Stimulated activated CD4-positive, alpha-beta T cell treated with anti-CD3 and anti-CD28 coated beads, Interleukin-4, amount 100 ng/mL, for 4 hours (primary cell): ENCODE results near the gene CNTNAP2.
"Not testable (repeated sequence)": the region's sequence is repeated elsewhere in the genome, so short reads cannot be mapped to it uniquely, and the experiment has no call there.

Experiments used
- DNase-seq, 2 experiments: peaks; one replicate each; pipeline ENCODE4 v3.0.0-alpha.2; 2020

CNTNAP2 gene

GRCh38 chr7:147708871-147709270 lies 1592.3 kb downstream of the CNTNAP2 start:
- no peak for DNase-seq

GRCh38 chr7:147711447-147711846 lies 1594.8 kb downstream of the CNTNAP2 start:
- DNase-seq, result no peak

DNA sequence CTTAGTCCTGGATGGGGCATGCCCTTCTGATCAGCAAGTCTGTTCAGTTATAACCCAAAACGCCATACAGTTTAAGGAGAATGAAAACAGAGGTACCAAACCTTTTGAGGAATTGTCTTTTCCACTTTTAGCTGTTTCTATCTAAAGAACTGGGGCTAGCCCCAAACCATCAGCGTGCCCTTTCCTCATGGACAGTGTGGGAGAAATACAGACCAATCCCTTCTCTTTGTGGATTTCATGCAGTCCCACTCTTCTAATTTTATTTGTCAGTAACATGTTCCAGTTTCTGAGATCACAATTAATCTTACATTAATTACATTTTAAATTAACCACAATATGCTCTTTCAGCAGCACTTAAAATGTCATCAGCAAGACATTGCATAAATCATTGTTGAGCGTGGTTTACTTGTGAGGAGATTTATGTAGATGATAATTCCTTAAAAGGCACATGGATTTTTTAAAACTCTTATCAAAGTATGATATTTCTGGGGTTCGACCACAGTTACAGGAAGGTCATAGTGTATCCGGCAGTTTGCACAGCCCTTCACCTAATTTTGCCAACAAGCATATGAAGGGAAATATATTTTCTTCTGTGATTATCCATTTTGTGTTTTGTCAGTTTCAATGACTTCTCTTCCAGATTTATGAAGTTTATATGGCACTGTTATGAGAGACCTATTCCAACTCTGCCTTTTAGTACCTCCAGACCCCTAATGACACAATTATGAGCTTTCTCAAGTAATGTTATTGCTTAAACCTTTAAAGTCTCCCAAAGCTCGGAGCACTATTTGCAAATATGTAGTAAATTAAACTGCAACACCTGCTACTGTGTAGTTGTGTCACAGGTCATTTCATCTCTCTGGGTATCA lies 1605.6 kb downstream of the CNTNAP2 start:
- no peak for DNase-seq

DNA sequence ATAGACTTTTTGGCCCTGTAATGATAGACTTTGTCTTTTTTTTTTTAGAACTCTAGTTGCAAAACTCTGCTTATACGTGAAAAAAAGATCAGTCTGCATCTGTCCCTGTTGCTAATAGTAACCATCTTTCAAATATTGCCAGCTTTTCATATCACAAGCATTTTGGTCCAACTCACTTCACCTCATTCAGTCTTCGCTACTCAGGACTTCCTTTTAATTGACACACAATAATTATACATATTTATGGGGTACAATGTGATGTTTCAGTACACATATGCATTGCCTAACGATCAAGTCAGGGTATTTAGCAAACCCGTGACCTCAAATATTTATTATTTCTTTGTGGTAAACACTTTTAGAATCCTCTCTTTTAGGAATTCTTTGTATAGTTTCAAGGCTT lies 1606.9 kb downstream of the CNTNAP2 start:
- no peak for DNase-seq

GRCh38 chr7:147731311-147731710 lies 1614.7 kb downstream of the CNTNAP2 start:
- no peak for DNase-seq

GRCh38 chr7:147737559-147738214 lies 1621.1 kb downstream of the CNTNAP2 start:
- DNase-seq, result not testable (repeated sequence)

GRCh38 chr7:147742301-147742700 lies 1625.7 kb downstream of the CNTNAP2 start:
- no peak for DNase-seq

DNA sequence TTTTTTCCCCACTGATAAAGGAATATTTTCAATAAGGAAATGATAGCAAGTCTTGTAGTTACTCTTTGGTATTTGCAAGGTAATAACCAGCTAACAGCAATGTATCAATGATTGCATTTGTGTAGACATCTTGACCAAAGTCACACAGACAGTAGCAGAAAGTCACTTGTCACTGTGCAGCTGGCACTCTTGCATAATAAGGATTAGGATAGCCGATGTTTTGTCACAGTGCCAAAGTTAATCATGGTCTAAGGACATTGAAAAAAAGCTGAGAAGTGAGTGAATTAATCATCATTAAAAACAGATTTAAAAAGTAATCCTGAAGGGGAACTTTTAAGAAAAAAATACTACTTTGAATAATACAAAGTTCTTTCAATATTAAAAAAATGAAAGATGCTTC lies 1639.7 kb downstream of the CNTNAP2 start:
- no peak for DNase-seq

DNA sequence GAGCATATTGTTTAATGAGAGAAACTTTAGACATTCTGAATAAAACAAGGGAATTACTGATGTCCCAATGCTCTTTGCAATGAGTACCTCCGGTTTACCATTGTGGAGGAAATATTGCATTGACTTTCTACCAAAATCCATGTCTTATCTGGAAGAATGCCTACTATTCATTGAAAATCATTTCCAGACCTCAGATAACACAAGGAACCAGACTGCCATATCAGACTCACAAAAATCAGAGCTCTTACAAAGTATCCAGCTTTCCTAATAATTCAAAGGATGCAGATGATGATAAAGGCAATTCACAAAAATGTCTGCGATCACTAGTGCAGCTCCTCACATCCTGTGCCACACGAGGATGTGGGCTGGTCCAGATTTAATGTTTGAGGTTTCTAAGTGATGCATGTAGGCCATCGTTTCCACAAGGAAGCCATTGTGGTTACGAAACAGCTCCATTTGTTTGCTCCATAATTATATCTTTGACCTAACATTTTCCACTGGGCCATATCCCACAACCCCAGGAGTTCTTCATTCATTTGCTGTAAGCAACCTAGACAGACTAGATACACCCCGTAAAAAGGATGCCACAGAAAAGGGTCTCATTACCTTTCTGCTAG lies 1642.8 kb downstream of the CNTNAP2 start:
- DNase-seq, result no peak

DNA sequence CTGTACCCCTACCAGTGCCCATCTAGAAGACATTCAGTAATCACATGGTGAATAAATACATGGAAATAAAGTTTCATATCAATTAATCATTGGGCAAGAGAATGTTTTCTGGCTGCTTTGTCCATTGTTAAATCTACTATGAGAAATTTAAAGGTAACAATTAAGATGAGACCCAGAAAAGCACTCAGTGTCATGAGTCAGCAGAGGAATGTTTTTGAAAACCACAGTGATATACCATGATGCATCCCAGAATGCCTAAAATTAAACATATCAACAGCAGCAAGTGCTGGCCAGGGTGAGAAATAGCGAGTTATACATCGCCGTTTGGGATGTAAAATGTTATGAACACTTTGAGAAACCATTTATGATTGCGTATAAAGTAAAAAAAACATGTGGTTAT lies 1648.7 kb downstream of the CNTNAP2 start:
- no peak for DNase-seq

- DNase-seq, result no peak
These were observed 1654.7 kb downstream of the CNTNAP2 start for GRCh38 chr7:147771344-147771743.

DNA sequence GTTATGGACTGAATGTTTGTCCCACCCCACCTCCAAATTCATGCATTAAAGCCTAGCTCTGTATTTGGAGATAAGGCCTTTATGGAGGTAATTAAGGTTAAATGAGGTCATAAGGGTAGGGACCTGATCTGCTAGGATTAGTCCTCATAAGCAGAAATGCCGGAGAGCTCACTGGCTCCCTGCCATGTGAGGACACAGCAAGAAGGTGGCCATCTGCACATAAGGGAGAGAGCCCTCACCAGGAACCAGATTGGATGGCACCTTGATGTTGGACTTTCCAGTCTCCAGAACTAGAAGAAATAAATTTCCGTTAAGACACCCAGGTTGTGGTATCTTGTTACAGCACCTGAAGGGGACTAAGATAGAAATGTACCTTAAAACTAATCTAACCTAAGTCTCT lies 1657.9 kb downstream of the CNTNAP2 start:
- no peak for DNase-seq

DNA sequence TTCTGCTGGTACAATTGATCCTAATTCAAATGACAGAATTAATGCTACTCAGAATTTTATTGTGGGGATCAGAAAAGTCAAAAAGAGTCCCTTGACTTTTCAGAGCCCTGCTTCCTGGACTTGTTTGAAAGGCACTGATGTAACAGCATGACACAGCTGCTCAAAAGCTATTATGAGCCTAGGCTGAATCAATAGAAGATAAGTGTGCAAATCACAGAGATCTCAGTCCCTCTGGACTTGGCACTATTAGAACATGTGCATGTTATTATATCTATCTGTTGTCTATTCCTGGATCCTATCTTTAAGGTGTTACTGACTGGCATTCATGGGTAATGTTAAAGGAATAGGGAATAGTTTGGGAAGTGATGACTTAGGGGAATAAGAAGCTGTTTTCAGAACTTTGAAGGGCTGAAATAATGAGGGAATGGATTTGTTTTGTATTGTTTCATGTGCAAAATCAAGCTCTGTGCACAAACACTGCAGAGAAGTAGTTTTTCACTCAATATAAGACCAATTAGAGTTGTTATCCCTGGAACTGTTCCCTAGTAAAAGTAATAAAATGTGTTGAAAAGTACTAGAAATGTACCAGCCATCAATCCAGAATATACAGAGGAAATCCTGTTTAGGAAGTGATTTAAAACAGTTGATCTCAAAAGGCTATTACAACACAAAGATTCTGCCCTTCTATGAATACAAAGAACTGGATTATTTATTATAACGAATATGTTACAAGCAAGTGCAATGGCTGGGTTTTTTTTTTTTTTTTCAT lies 1659.1 kb downstream of the CNTNAP2 start:
- DNase-seq, result no peak

- no peak for DNase-seq
These were observed 1660.7 kb downstream of the CNTNAP2 start for GRCh38 chr7:147777309-147777708.

- DNase-seq, result no peak
These were observed 1663.3 kb downstream of the CNTNAP2 start for GRCh38 chr7:147779949-147780348.

- no peak for DNase-seq
These were observed 1680.0 kb downstream of the CNTNAP2 start for GRCh38 chr7:147796581-147796980.

DNA sequence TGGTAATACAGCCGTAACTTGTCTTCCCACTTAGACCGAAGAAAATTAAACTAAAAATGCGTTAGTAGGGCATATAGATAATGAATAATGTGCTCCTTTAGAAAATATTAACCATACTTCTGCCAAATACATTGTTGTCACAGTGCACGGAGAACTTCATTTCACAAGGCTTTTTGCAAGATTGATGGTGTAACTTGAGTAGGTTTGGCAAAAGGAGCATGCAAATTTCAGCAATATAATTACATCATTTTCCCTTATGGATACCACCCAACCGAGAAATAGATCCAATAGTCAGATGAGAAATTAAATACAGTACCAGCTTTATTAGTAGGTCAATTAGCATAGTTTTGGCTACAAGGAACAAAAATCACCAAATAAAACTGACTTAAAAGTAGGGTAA lies 1681.4 kb downstream of the CNTNAP2 start:
- DNase-seq, result no peak

DNA sequence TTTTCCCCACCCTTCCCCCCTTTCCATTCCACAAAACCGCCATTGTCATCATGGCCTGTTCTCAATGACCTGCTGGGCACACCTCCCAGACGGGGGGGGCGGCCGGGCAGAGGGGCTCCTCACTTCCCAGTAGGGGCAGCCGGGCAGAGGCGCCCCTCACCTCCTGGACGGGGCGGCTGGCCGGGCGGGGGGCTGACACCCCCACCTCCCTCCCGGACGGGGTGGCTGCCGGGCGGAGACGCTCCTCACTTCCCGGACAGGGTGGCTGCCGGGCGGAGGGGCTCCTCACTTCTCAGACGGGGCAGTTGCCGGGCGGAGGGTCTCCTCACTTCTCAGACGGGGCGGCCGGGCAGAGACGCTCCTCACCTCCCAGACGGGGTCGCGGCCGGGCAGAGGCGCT lies 1685.2 kb downstream of the CNTNAP2 start:
- not testable (repeated sequence) for DNase-seq

DNA sequence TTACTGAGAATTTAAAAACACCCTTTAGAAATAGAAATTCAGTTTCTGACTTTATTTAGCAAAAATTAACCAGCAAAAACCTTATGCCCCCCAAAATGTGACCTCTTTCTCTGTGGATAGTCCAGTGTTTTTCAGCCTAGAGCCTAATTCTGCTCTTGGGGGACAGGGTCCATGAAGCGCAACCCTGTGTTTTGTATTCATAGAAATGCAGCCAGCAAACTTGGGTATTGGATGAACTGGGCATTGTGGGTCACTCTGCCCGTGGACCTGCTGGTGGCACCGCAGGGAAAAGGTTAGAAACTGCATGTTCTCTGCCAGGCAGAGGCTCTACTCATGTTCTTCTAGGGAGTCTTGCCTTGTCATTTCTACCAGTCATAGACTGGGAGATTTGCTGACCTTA lies 1686.5 kb downstream of the CNTNAP2 start:
- no peak for DNase-seq

DNA sequence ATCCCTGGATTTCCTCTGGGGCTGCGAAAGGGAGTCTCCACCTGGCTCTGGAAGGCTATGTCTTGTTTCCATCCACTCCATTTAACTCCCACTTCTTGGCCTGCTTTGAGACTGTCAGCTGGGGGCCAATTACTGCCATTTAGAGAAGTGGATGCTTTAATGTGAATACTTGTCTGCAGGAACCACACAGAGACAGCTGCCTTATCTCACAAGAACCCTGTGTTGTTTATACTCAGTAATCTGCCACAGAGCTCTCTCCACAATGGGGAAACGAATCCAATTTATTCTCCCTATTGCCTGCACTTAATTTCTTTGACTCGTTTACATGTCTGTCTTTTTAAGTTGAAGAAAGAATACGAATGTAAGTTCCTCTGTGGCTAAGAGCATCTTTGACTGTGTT lies 1687.0 kb downstream of the CNTNAP2 start:
- DNase-seq, result no peak

DNA sequence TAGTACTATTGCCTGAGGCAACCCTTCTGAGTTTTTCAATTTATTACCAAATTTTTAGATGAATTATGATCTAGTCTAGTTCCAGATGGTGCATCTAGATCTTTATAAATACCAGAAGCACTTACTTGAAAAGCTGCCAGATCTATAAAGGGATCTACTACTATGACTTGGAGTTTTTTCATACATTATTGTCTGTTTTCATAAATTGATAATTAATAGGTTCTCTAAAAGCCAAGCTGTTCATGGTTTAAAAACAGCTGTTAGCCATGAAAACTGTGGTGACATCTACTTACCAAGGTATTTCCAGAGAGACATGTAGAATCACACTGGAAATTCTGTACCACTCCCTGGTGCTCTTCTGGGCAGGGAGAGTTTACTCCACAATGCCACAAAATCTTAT lies 1687.4 kb downstream of the CNTNAP2 start:
- no peak for DNase-seq

- DNase-seq, result no peak
These were observed 1689.5 kb downstream of the CNTNAP2 start for GRCh38 chr7:147805996-147806576.

DNA sequence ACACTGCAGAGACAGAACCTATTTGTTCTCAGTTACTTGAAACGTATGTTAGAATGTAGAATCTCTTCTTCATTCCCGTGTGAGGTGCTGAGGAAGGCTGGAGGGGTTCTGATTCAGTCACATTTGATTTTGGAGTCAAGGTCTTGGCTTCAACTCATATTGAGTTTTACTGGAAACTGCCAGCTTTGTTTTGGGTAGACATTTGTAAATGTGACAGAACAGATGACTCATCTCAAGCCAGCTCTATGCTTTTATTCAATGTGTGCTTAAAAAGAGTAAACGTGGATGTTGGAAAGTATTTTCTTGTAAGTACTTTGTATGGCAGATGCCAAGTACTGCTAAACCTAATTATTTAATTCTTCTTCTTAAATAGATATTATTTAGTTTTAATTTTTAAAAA lies 1693.2 kb downstream of the CNTNAP2 start:
- no peak for DNase-seq
